Left lung (tissue), 14 donors: ENCODE data around the gene DISP3. TPM values are rescaled to one million over a fixed set of nuclear protein-coding genes. Genes with fewer than 3 reads are reported as not detected.

ENCODE experiments used
- ATAC-seq: fragments of 200-7000 bp; cut with Tn5 transposase; one replicate; pipeline ENCODE4 v1.9.1; 2020; ENCODE audit warnings: moderate library complexity
- DNase-seq, 4 donors: peaks; one replicate each; pipeline ENCODE4 v3.0.0-alpha.2; 2013 to 2020
- H3K27ac ChIP-seq, 2 donors: fragments of 200-600 bp; sonication (generic) in 1 of 2; one replicate each; pipeline versions ENCODE4 v1.5.0 to v1.8.0; 2020 to 2021
- H3K27me3 ChIP-seq, 2 donors: fragments of 200-600 bp; sonication (generic) in 1 of 2; one replicate each; pipeline versions ENCODE4 v1.5.0 to v1.8.0; 2020 to 2021
- H3K36me3 ChIP-seq, 2 donors: fragments of 200-600 bp; sonication (generic) in 1 of 2; one replicate each; pipeline versions ENCODE4 v1.5.0 to v1.8.0; 2020 to 2021
- H3K4me1 ChIP-seq, 2 donors: fragments of 200-600 bp; one replicate each; pipeline ENCODE4 v1.8.0; 2021
- H3K4me3 ChIP-seq, 2 donors: fragments of 200-600 bp; sonication (generic) in 1 of 2; one replicate each; pipeline versions ENCODE4 v1.5.0 to v1.8.0; 2020 to 2021; ENCODE audit warnings: mild to moderate bottlenecking in 1 of 2
- H3K9me3 ChIP-seq, 2 donors: fragments of 200-600 bp; sonication (generic) in 1 of 2; one replicate each; pipeline versions ENCODE4 v1.5.0 to v1.8.0; 2020 to 2021
- CTCF ChIP-seq, 2 donors: fragments of 200-600 bp; sonication (generic) in 1 of 2; IDR thresholded peaks; one replicate each; pipeline versions ENCODE4 v1.5.0 to v1.8.0; 2021; ENCODE audit warnings: antibody characterized with exemption in 2 of 2
- intact Hi-C, 2 donors: fragments of 100-400 bp; cut with DNase I; formaldehyde crosslinking; loops; one replicate each; pipeline versions ENCODE4 v1.11.2 to v1.14.2; 2022
- long read RNA-seq, 12 donors: library from polyadenylated mRNA in 2 of 12; unstranded in 2 of 12; transcript quantifications; one replicate each; pipeline ENCODE4 v2.0.0 and lab custom pipeline, GENCODE V29; 2019 to 2026
- polyA plus RNA-seq, 6 donors: library from polyadenylated mRNA; unstranded; fragments of 120-200 nt; gene quantifications; one replicate each; pipeline ENCODE4 v1.2.1, GENCODE V29; 2013; ENCODE audit not compliant: insufficient read length in 6 of 6
- total RNA-seq, 2 donors: library from RNA; stranded (reverse); fragmentation: NEBNext Ultra II Directional; extraction: Animal tissue kit (Norgen Biotek cat#: 25700); gene quantifications; one replicate each; pipeline ENCODE4 v1.2.1, GENCODE V29; 2021
- donor health status: DM: no; HTN: yes; CAD: no.
- donor health status: DM: no; HTN: no; CAD: no.

The DISP3 gene
- under 1 TPM; 0.05 to 0.12 TPM for total RNA-seq
- under 1 TPM; 0.46 to 0.98 (median 0.57) TPM for polyA plus RNA-seq
- long read RNA-seq, donor 1, result 0 reads
- long read RNA-seq, donor 2, result 0 reads
- long read RNA-seq, donor 3, result 0 reads
- long read RNA-seq, donor 4, result 0 reads
- long read RNA-seq, donor 5, result 0 reads
- long read RNA-seq, donor 6, result 0 reads
- long read RNA-seq, donor 7, result 0 reads
- long read RNA-seq, donor 8, result 0 reads
- long read RNA-seq, donor 9, result 0 reads
- long read RNA-seq, donor 10, result 0 reads
- long read RNA-seq, donor 11, full-length matches to known transcripts, result 1 of 1 reads
- long read RNA-seq, donor 11, partial matches to known transcripts, result 0 of 1 reads
- long read RNA-seq, donor 11, other reads (novel, unspliced or antisense), result 0 of 1 reads
- long read RNA-seq, donor 12, result 0 reads

GRCh38 chr1:11478571-11479374, at the start of gene DISP3:
Gene DISP3, plus strand, starts transcription at chr1:11479155. Its CDS starts 21,838 bp downstream, at chr1:11500993.
- Histone ChIP-seq H3K9me3 (no peaks in the 10 kb centered on the region), H3K27me3 (peaks cover 31 to 100% of the 10 kb centered on the region in 2 donors), H3K27ac (no peak within 1 kb of the TSS), H3K4me3 (peak within 1 kb of the TSS; percentile 17 to 49), H3K36me3 (no peaks in the 10 kb centered on the region), H3K4me1 (peaks cover 0 to 16% of the 10 kb centered on the region in 2 donors)
- TF ChIP-seq CTCF (IDR thresholded peaks at IDR 0.05), result peak; percentile 18 to 54
- DNase-seq (peak in 3 of 4 donors; percentile 67 to 83 (median 77)), ATAC-seq (peak; percentile 82)
- intact Hi-C loops, result no loop called here

GRCh38 chr1:11429226-11429625, 49.7 kb upstream of the DISP3 start:
- DNase-seq, result peak in 1 of 4 donors; percentile 50
- no peak for ATAC-seq

GRCh38 chr1:11429935-11430334, 49.0 kb upstream of the DISP3 start:
- Histone ChIP-seq H3K9me3 (no peaks in the 10 kb centered on the region), H3K27me3 (peaks cover 0 to 32% of the 10 kb centered on the region in 2 donors), H3K4me1 (no peaks in the 10 kb centered on the region), H3K27ac (no peak overlapping the region), H3K4me3 (no peak overlapping the region), H3K36me3 (no peaks in the 10 kb centered on the region)
- TF ChIP-seq CTCF (IDR thresholded peaks at IDR 0.05), result no peak
- ATAC-seq (no peak), DNase-seq (peak in 1 of 4 donors; percentile 5)
- intact Hi-C loops, result no loop called here

More at GRCh38 chr1:11429226-11429625, 49.7 kb upstream of the DISP3 start:
- Histone ChIP-seq H3K9me3 (no peaks in the 10 kb centered on the region), H3K4me1 (no peaks in the 10 kb centered on the region), H3K36me3 (no peaks in the 10 kb centered on the region), H3K27ac (no peak overlapping the region), H3K4me3 (no peak overlapping the region), H3K27me3 (peaks cover 0 to 32% of the 10 kb centered on the region in 2 donors)
- intact Hi-C loops, result no loop called here
- TF ChIP-seq CTCF (IDR thresholded peaks at IDR 0.05), result no peak

GRCh38 chr1:11431941-11432507, 46.9 kb upstream of the DISP3 start:
- H3K36me3 ChIP-seq, result no peaks in the 10 kb centered on the region
- no peak overlapping the region for H3K4me3 ChIP-seq
- H3K4me1 ChIP-seq, result no peaks in the 10 kb centered on the region
- ATAC-seq, result no peak
- no peak overlapping the region for H3K27ac ChIP-seq
- peaks cover 0 to 32% of the 10 kb centered on the region in 2 donors for H3K27me3 ChIP-seq
- no peaks in the 10 kb centered on the region for H3K9me3 ChIP-seq
- DNase-seq, result peak in 1 of 4 donors; percentile 47
- intact Hi-C loops, result no loop called here
- no peak for TF ChIP-seq CTCF (IDR thresholded peaks at IDR 0.05)
